A549 (cell line): Measurements from ENCODE around the gene BABAM2. TPM values are rescaled to one million over a fixed set of nuclear protein-coding genes. Genes with fewer than 3 reads are reported as not detected.
"Not testable (repeated sequence)": the region's sequence is repeated elsewhere in the genome, so short reads cannot be mapped to it uniquely, and the experiment has no call there.

Experiments used
- ATAC-seq, 2 experiments: fragments of 200-7000 bp in 1 of 2; fragments of >200 bp in 1 of 2; cut with Nextera tagmentation in 1 of 2; cut with Tn5 transposase in 1 of 2; 3 replicates each; pipeline versions ENCODE4 v1.8.0 to v1.9.1; 2018 to 2020; ENCODE audit warnings: mild to moderate bottlenecking in 1 of 2, moderate library complexity in 1 of 2
- CTCF ChIA-PET: fragments of 300-600 bp; sonication (Branson Sonifier 250); formaldehyde crosslinking; extraction: SDS; loops from one replicate; lab custom pipeline; 2021; ENCODE audit warnings: antibody characterized with exemption, inconsistent platforms; lab: Yijun Ruan, JAX
- POLR2A ChIA-PET: fragments of 350-600 bp; formaldehyde crosslinking; extraction: SDS; loops from one replicate; lab custom pipeline; 2021; ENCODE audit warnings: antibody characterized with exemption, inconsistent platforms; lab: Yijun Ruan, JAX
- DNase-seq, 2 experiments: peaks; one replicate each; pipeline versions ENCODE4 v3.0.0 to v3.0.0-alpha.2; 2011 to 2016; ENCODE audit warnings: low read depth in 1 of 2, low spot score in 1 of 2
- FAIRE-seq: peaks from 2 replicates; lab custom pipeline; 2011; peaks lifted over from hg19 to GRCh38; lab: Jason Lieb, UNC
- H3K27ac ChIP-seq, 2 experiments: fragments of >200 bp; sonication (Bioruptor Twin); formaldehyde crosslinking; 3 replicates each; pipeline ENCODE4 v1.5.1; 2016 to 2017
- H3K4me1 ChIP-seq: fragments of >200 bp; sonication (Bioruptor Twin); formaldehyde crosslinking; 3 replicates; pipeline ENCODE4 v1.6.1; 2016
- H3K4me2 ChIP-seq: fragments of >200 bp; sonication (Bioruptor Twin); formaldehyde crosslinking; 3 replicates; pipeline ENCODE4 v1.6.1; 2016
- H3K4me3 ChIP-seq: fragments of >200 bp; sonication (Bioruptor Twin); formaldehyde crosslinking; 3 replicates; pipeline ENCODE4 v1.5.1; 2016
- H3K9me3 ChIP-seq: fragments of >200 bp; sonication (Bioruptor Twin); formaldehyde crosslinking; 3 replicates; pipeline ENCODE4 v1.6.1; 2016
- CBX8 ChIP-seq: fragments of 200-600 bp; sonication (generic); IDR thresholded peaks from 2 replicates; pipeline ENCODE4 v1.6.1; 2016
- CEBPB ChIP-seq, 2 experiments: fragments of >200 bp in 1 of 2; sonication (Bioruptor Twin) in 1 of 2; formaldehyde crosslinking in 1 of 2; IDR thresholded peaks; 2 replicates each; pipeline ENCODE4 v1.6.1; 2012 to 2016
- CHD2 ChIP-seq: fragments of 150-350 bp; IDR thresholded peaks from 2 replicates; pipeline ENCODE4 v1.6.1; 2014; ENCODE audit warnings: low read length; ENCODE audit not compliant: partially characterized antibody
- CHD4 ChIP-seq: fragments of 200-600 bp; sonication (generic); IDR thresholded peaks from 2 replicates; pipeline ENCODE4 v1.6.1; 2016; ENCODE audit warnings: antibody characterized with exemption, mild to moderate bottlenecking, borderline replicate concordance
- EP300 ChIP-seq, 2 experiments: fragments of >200 bp; sonication (Bioruptor Twin); formaldehyde crosslinking; IDR thresholded peaks; 2 replicates in 1 of 2; 3 replicates in 1 of 2; pipeline ENCODE4 v1.6.1; 2016 to 2017
- FOSB ChIP-seq: fragments of 250-450 bp; sonication (Bioruptor Pico); IDR thresholded peaks from 2 replicates; pipeline ENCODE4 v1.5.0; 2020; ENCODE audit warnings: mild to moderate bottlenecking, moderate library complexity
- FOXS1 ChIP-seq: fragments of 250-450 bp; sonication (Bioruptor Pico); IDR thresholded peaks from 2 replicates; pipeline ENCODE4 v1.5.0; 2020; ENCODE audit warnings: mild to moderate bottlenecking, moderate library complexity
- GATA3 ChIP-seq: IDR thresholded peaks from 2 replicates; pipeline ENCODE4 v1.6.1; 2012; ENCODE audit warnings: borderline replicate concordance
- HDAC2 ChIP-seq: fragments of 200-600 bp; sonication (generic); IDR thresholded peaks from 2 replicates; pipeline ENCODE4 v1.6.1; 2016
- HEYL ChIP-seq: fragments of 250-450 bp; sonication (Bioruptor Pico); IDR thresholded peaks from 2 replicates; pipeline ENCODE4 v1.8.0; 2021; ENCODE audit warnings: mild to moderate bottlenecking, moderate library complexity
- HMGXB4 ChIP-seq: fragments of 250-450 bp; sonication (Bioruptor Pico); IDR thresholded peaks from 2 replicates; pipeline ENCODE4 v1.5.0; 2021; ENCODE audit warnings: mild to moderate bottlenecking, moderate library complexity, borderline replicate concordance
- HOXB5 ChIP-seq: fragments of 250-450 bp; sonication (Bioruptor Pico); IDR thresholded peaks from 2 replicates; pipeline ENCODE4 v1.5.0; 2020; ENCODE audit warnings: mild to moderate bottlenecking, moderate library complexity
- KDM1A ChIP-seq: fragments of 200-600 bp; sonication (generic); IDR thresholded peaks from 2 replicates; pipeline ENCODE4 v1.6.1; 2016; ENCODE audit warnings: low read depth, mild to moderate bottlenecking
- KDM5A ChIP-seq: fragments of 200-600 bp; sonication (generic); IDR thresholded peaks from 2 replicates; pipeline ENCODE4 v1.6.1; 2016; ENCODE audit warnings: antibody characterized with exemption, mild to moderate bottlenecking
- NPAS2 ChIP-seq: fragments of 250-450 bp; sonication (Bioruptor Pico); IDR thresholded peaks from 2 replicates; pipeline ENCODE4 v1.8.0; 2022; ENCODE audit warnings: mild to moderate bottlenecking, moderate library complexity, borderline replicate concordance
- POLR2A ChIP-seq: IDR thresholded peaks from 2 replicates; pipeline ENCODE4 v1.6.1; 2012; ENCODE audit warnings: mild to moderate bottlenecking, low read length
- RFX5 ChIP-seq: fragments of 450-650 bp; IDR thresholded peaks from 2 replicates; pipeline ENCODE4 v1.7.1; 2014; ENCODE audit warnings: antibody characterized with exemption, mild to moderate bottlenecking, moderate library complexity
- SMC3 ChIP-seq: fragments of >200 bp; sonication (Bioruptor Twin); formaldehyde crosslinking; IDR thresholded peaks from 3 replicates; pipeline ENCODE4 v1.6.1; 2018; ENCODE audit warnings: inconsistent platforms
- SREBF2 ChIP-seq: fragments of 450-650 bp; IDR thresholded peaks from 2 replicates; pipeline ENCODE4 v1.6.1; 2014; ENCODE audit warnings: mild to moderate bottlenecking, moderate library complexity
- TP53 ChIP-seq: fragments of 250-450 bp; sonication (Bioruptor Pico); IDR thresholded peaks from 2 replicates; pipeline ENCODE4 v1.5.0; 2021; ENCODE audit warnings: mild to moderate bottlenecking, moderate library complexity
- ZNF302 ChIP-seq: fragments of 250-450 bp; sonication (Bioruptor Pico); IDR thresholded peaks from 2 replicates; pipeline ENCODE4 v1.9.0; 2021; ENCODE audit warnings: inconsistent platforms, mild to moderate bottlenecking, moderate library complexity
- ZSCAN20 ChIP-seq: fragments of 250-450 bp; sonication (Bioruptor Pico); IDR thresholded peaks from 2 replicates; pipeline ENCODE4 v1.8.0; 2022; ENCODE audit warnings: mild to moderate bottlenecking, moderate library complexity
- WGBS: methylation state at CpG from one replicate; pipeline ENCODE4 v1.1.6; 2017; ENCODE audit errors: missing lambda C conversion rate; 5-methylcytosine and 5-hydroxymethylcytosine counted together
- polyA plus RNA-seq, 4 experiments: library from polyadenylated mRNA; depleted of rRNA in 3 of 4; stranded (reverse); fragments of >200 nt; fragmentation: RNase III in 1 of 4; extraction: RNeasy Plus Mini Kit Qiagen cat#74134 plus additional on column Dnase treatment in 1 of 4; gene quantifications; 2 replicates in 3 of 4; 3 replicates in 1 of 4; pipeline ENCODE4 v1.2.3, GENCODE V29; 2011 to 2017
- TF ChIP-seq, protein P1 (sequence below): IDR thresholded peaks from 2 replicates; pipeline ENCODE4 v1.6.1; 2012; ENCODE audit warnings: low read depth, borderline replicate concordance

Gene BABAM2
- polyA plus RNA-seq, 2 of the 4 experiments (the other 2 are of a cell fraction): 53.7 to 78.4 TPM

DNA sequence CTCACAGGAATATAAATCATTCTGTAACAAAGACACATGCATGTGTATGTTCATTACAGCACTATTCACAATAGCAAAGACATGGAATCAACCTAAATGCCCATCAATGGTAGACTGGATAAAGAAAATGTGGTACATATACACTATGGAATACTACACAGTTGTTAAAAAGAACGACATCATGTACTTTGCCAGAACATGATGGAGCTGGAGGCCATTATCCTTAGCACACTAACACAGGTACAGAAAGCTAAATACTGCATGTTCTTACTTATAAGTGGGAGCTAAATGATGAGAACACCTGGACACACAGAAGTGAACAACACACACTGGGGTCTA, 8.0 kb upstream of the BABAM2 start:
- Histone ChIP-seq H3K4me1 (peaks cover 37% of the 10 kb centered on the region), H3K9me3 (peaks cover 13% of the 10 kb centered on the region; the same call in 2 of the 3 replicates)
- CTCF ChIA-PET: interaction anchor here (1.2 kb wide), 1 partner anchor 9 kb away, joined by 3 read pairs; no protein-coding TSS in a partner anchor
- FAIRE-seq, POLR2A ChIA-PET, H3K4me2 ChIP-seq, DNase-seq, H3K4me3 ChIP-seq, H3K27ac ChIP-seq, ATAC-seq: not testable (repeated sequence)
- 76% methylated on average over 1 of the region's 1 CpG for WGBS
- TF ChIP-seq KDM1A: peak; percentile 75; the same call in 1 of the 2 replicates

DNA sequence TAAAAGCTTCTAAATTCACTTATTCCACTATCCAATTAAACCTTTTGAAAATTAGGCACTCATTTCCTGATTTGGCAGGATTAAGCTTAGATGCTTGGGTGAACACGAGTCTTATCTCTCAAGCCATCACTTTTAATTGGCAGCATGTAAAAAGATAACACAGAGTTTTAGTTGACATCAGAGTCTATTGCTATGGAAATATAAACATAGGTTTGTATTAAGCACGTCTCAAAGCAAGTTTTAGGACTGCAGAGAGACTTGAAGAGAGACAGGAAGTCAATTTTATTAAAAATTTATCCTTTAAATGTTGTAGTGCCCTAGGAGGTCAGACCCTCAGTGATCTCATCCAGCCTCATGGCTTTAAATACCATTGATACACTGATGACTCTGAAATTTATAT, 5.9 kb upstream of the BABAM2 start:
- ATAC-seq (peak in 1 of 2 experiments; percentile 30; a peak in 1 of 6 replicates), DNase-seq (no peak), FAIRE-seq (no peak)
- Histone ChIP-seq H3K4me3 (no peak overlapping the region), H3K9me3 (peaks cover 8% of the 10 kb centered on the region; the same call in 1 of the 3 replicates), H3K27ac (peak overlapping the region; percentile 67 to 97; a peak in 4 of 6 replicates), H3K4me2 (no peak overlapping the region), H3K4me1 (peaks cover 55% of the 10 kb centered on the region)
- CTCF ChIA-PET: interaction anchor here (1.0 kb wide), 1 partner anchor 17 kb away, joined by 3 read pairs; no protein-coding TSS in a partner anchor
- WGBS: 29% methylated on average over 2 of the region's 2 CpGs
- POLR2A ChIA-PET: no interaction called here
- TF ChIP-seq HMGXB4 (CRISPR knock-in tag): no peak
- no peak for TF ChIP-seq FOXS1 (CRISPR knock-in tag)
- TF ChIP-seq, protein P1, sequence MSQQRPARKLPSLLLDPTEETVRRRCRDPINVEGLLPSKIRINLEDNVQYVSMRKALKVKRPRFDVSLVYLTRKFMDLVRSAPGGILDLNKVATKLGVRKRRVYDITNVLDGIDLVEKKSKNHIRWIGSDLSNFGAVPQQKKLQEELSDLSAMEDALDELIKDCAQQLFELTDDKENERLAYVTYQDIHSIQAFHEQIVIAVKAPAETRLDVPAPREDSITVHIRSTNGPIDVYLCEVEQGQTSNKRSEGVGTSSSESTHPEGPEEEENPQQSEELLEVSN: no peak
- no peak for TF ChIP-seq ZNF302 (CRISPR knock-in tag)
- no peak for TF ChIP-seq CHD4
- TF ChIP-seq HOXB5 (CRISPR knock-in tag): no peak
- TF ChIP-seq POLR2A: no peak
- TF ChIP-seq SMC3: no peak
- TF ChIP-seq CEBPB (IDR thresholded peaks at IDR 0.05): no peak
- no peak for TF ChIP-seq NPAS2 (CRISPR knock-in tag)
- no peak for TF ChIP-seq EP300 (IDR thresholded peaks at IDR 0.05)
- no peak for TF ChIP-seq CHD2
- TF ChIP-seq TP53 (CRISPR knock-in tag): no peak
- no peak for TF ChIP-seq HDAC2
- no peak for TF ChIP-seq CBX8
- TF ChIP-seq KDM5A: no peak
- no peak for TF ChIP-seq FOSB

GRCh38 chr2:27885234-27885633, 5.3 kb upstream of the BABAM2 start:
- H3K27ac ChIP-seq: peak overlapping the region; percentile 67 to 97
- WGBS: 61% methylated on average over 1 of the region's 1 CpG
- ChIA-PET POLR2A (no interaction called here), CTCF (no interaction called here)
- peak overlapping the region; percentile 33 for H3K4me2 ChIP-seq
- no peak for TF ChIP-seq RFX5
- TF ChIP-seq SREBF2: no peak
- no peak for ATAC-seq
- H3K9me3 ChIP-seq: peaks cover 5% of the 10 kb centered on the region; the same call in 1 of the 3 replicates
- FAIRE-seq: no peak
- H3K4me3 ChIP-seq: no peak overlapping the region
- H3K4me1 ChIP-seq: peaks cover 55% of the 10 kb centered on the region
- DNase-seq: no peak

GRCh38 chr2:27885661-27886060, 4.9 kb upstream of the BABAM2 start:
- Histone ChIP-seq H3K27ac (peak overlapping the region; percentile 67 to 97), H3K4me2 (peak overlapping the region; percentile 33), H3K4me3 (no peak overlapping the region), H3K4me1 (peaks cover 55% of the 10 kb centered on the region), H3K9me3 (peaks cover 5% of the 10 kb centered on the region; the same call in 1 of the 3 replicates)
- FAIRE-seq (no peak), ATAC-seq (no peak), DNase-seq (no peak)
- TF ChIP-seq POLR2A (no peak), KDM1A (no peak), HEYL (no peak), EP300 (IDR thresholded peaks at IDR 0.05) (no peak), FOSB (no peak), CEBPB (IDR thresholded peaks at IDR 0.05) (no peak), ZSCAN20 (CRISPR knock-in tag) (no peak), GATA3 (no peak)
- TF ChIP-seq, protein P1: no peak
- ChIA-PET CTCF (no interaction called here), POLR2A (no interaction called here)
- WGBS: 10% methylated on average over 1 of the region's 1 CpG
